ENCODE measurements around the gene ATXN1. TPM values are rescaled to one million over a fixed set of nuclear protein-coding genes. Genes with fewer than 3 reads are reported as not detected.

ATXN1 gene
- polyA plus RNA-seq, 1 donor from 2014 or later: 28.2 TPM

GRCh38 chr6:16389642-16390041 lies 371.6 kb downstream of the ATXN1 start:
- Histone ChIP-seq H4K20me1 (ENCODE audit: insufficient read depth) (no peaks in the 10 kb centered on the region), H3K27ac (ENCODE audit: low read length) (no peak overlapping the region), H3K79me2 (replicated peaks; ENCODE audit: insufficient read depth, low read length) (no peaks in the 10 kb centered on the region), H3K27me3 (ENCODE audit: insufficient read depth, low read depth, low read length) (no peaks in the 10 kb centered on the region), H3K9me3 (ENCODE audit: low read length) (no peaks in the 10 kb centered on the region), H3K9ac (ENCODE audit: low read length) (no peak overlapping the region), H3K4me2 (ENCODE audit: low read length) (no peak overlapping the region), H3K4me3 (ENCODE audit: low read length) (no peak overlapping the region), H3K36me3 (ENCODE audit: insufficient read depth, low read length) (no peaks in the 10 kb centered on the region), H3F3A (ENCODE audit: insufficient read depth, low read length, poor library complexity, severe bottlenecking) (no peaks in the 10 kb centered on the region), H2AFZ (ENCODE audit: low read depth, low read length) (no peak overlapping the region), H3K9me2 (ENCODE audit: insufficient read depth, low read length) (no peaks in the 10 kb centered on the region)
- TF ChIP-seq RAD21 (conservative IDR thresholded peaks at IDR 0.05) (no peak), REST (IDR thresholded peaks at IDR 0.05; ENCODE audit: borderline replicate concordance) (no peak), EP300 (conservative IDR thresholded peaks at IDR 0.05; ENCODE audit: poor library complexity, severe bottlenecking) (no peak), MXI1 (conservative IDR thresholded peaks at IDR 0.05; ENCODE audit: poor library complexity, severe bottlenecking) (no peak), EZH2 (IDR thresholded peaks at IDR 0.05; ENCODE audit: borderline replicate concordance, insufficient read depth, low read length, poor library complexity, severe bottlenecking) (no peak), POLR2AphosphoS5 (IDR thresholded peaks at IDR 0.05) (no peak), CTCF (IDR thresholded peaks at IDR 0.05; ENCODE audit: poor library complexity, severe bottlenecking) (no peak), TAF1 (IDR thresholded peaks at IDR 0.05; ENCODE audit: low read depth) (no peak), SMC3 (conservative IDR thresholded peaks at IDR 0.05; ENCODE audit: poor library complexity) (no peak)

- no peaks in the 10 kb centered on the region for H3K79me2 ChIP-seq (replicated peaks; ENCODE audit: insufficient read depth, low read length)
- H3K4me2 ChIP-seq (ENCODE audit: low read length): no peak overlapping the region
- no peaks in the 10 kb centered on the region for H3K27me3 ChIP-seq (ENCODE audit: insufficient read depth, low read depth, low read length)
- no peaks in the 10 kb centered on the region for H4K20me1 ChIP-seq (ENCODE audit: insufficient read depth)
- TF ChIP-seq MXI1 (conservative IDR thresholded peaks at IDR 0.05; ENCODE audit: poor library complexity, severe bottlenecking) (no peak), TAF1 (IDR thresholded peaks at IDR 0.05; ENCODE audit: low read depth) (no peak), CTCF (IDR thresholded peaks at IDR 0.05; ENCODE audit: poor library complexity, severe bottlenecking) (no peak), RAD21 (conservative IDR thresholded peaks at IDR 0.05) (no peak), EZH2 (IDR thresholded peaks at IDR 0.05; ENCODE audit: borderline replicate concordance, insufficient read depth, low read length, poor library complexity, severe bottlenecking) (no peak), POLR2AphosphoS5 (IDR thresholded peaks at IDR 0.05) (no peak), EP300 (conservative IDR thresholded peaks at IDR 0.05; ENCODE audit: poor library complexity, severe bottlenecking) (no peak), SMC3 (conservative IDR thresholded peaks at IDR 0.05; ENCODE audit: poor library complexity) (no peak), REST (IDR thresholded peaks at IDR 0.05; ENCODE audit: borderline replicate concordance) (no peak)
- no peaks in the 10 kb centered on the region for H3K9me3 ChIP-seq (ENCODE audit: low read length)
- H3K9ac ChIP-seq (ENCODE audit: low read length): no peak overlapping the region
- no peak overlapping the region for H2AFZ ChIP-seq (ENCODE audit: low read depth, low read length)
- H3K36me3 ChIP-seq (ENCODE audit: insufficient read depth, low read length): no peaks in the 10 kb centered on the region
- H3F3A ChIP-seq (ENCODE audit: insufficient read depth, low read length, poor library complexity, severe bottlenecking): no peaks in the 10 kb centered on the region
- H3K27ac ChIP-seq (ENCODE audit: low read length): peak overlapping the region; percentile 86
- no peak overlapping the region for H3K4me3 ChIP-seq (ENCODE audit: low read length)
- no peaks in the 10 kb centered on the region for H3K9me2 ChIP-seq (ENCODE audit: insufficient read depth, low read length)
Measured at GRCh38 chr6:16388488-16388887, 372.8 kb downstream of the ATXN1 start.

Data from neural cell (in vitro differentiated cells).